Ectodermal cell (in vitro differentiated cells): ENCODE results near the gene RRBP1.

Source experiments
- H3K27ac ChIP-seq: 2 replicates; pipeline ENCODE4 v1.7.0; 2013; ENCODE audit warnings: mild to moderate bottlenecking, low read depth, low read length; ENCODE audit not compliant: insufficient read depth, poor library complexity, severe bottlenecking
- H3K27me3 ChIP-seq: 2 replicates; pipeline ENCODE4 v1.7.0; 2013; ENCODE audit warnings: mild to moderate bottlenecking, low read length; ENCODE audit not compliant: insufficient read depth, control insufficient read depth, poor library complexity, severe bottlenecking
- H3K36me3 ChIP-seq: one replicate; pipeline ENCODE4 v1.7.0; 2013; ENCODE audit warnings: low read length; ENCODE audit not compliant: control insufficient read depth, insufficient read depth
- H3K4me1 ChIP-seq: one replicate; pipeline ENCODE4 v1.7.0; 2013; ENCODE audit warnings: low read length; ENCODE audit not compliant: control insufficient read depth, insufficient read depth
- H3K4me3 ChIP-seq: 2 replicates; pipeline ENCODE4 v1.7.0; 2013; ENCODE audit warnings: low read depth, low read length, control low read depth; ENCODE audit not compliant: insufficient read depth
- H3K9me3 ChIP-seq: 2 replicates; pipeline ENCODE4 v1.7.0; 2013; ENCODE audit warnings: mild to moderate bottlenecking, low read length, moderate library complexity; ENCODE audit not compliant: control insufficient read depth
- WGBS, 2 experiments: methylation state at CpG; one replicate each; pipeline ENCODE4 v1.1.7; 2013; ENCODE audit warnings: missing lambda C conversion rate in 2 of 2; 5-methylcytosine and 5-hydroxymethylcytosine counted together

The RRBP1 gene

DNA sequence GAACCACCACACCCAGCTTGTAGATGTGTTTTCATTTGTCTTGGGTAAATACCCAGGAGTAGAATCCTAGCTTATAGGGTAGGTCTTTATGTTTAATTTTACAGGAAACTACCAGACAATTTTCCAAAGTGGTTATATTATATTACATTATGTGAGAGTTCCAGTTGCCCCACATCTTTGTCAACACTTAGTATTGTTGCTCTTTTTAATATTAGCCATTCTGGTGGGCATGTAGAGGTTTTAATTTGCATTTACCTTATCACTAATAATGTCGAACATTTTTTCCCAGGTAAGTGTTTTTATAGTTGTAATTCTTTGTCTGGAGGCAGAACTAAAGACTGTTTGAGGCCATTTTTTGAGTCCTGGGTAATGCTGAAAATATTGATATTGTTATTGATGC, 14.2 kb upstream of the RRBP1 start:
- Histone ChIP-seq H3K36me3 (no peaks in the 10 kb centered on the region), H3K27me3 (no peaks in the 10 kb centered on the region)
- WGBS, 2 experiments, result 86 to 88% methylated on average over 1 of the region's 1 CpG

DNA sequence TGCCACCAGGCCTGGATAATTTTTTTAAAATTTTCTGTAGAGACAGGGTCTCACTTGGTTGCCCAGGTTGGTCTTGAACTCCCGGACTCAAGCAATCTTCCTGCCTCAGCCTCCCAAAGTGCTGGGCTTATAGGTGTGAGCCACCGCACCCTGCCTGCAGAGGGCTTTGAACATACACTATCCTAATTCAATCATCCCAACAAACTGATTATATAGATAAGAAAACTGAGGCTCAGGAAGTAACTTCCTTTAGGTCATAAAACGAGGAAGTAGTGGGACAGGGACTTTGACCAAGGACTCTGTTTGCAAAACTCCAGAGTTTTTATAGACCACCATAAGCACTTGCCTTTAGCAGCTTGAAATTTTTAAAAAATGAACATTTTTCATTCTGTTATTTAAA, 12.7 kb upstream of the RRBP1 start:
- Histone ChIP-seq H3K9me3 (no peaks in the 10 kb centered on the region), H3K36me3 (no peaks in the 10 kb centered on the region), H3K27ac (no peak overlapping the region), H3K4me3 (no peak overlapping the region), H3K27me3 (no peaks in the 10 kb centered on the region), H3K4me1 (no peaks in the 10 kb centered on the region)
- WGBS, 2 experiments, result 92 to 95% methylated on average over 3 of the region's 3 CpGs

More for the DNA sequence above, 14.2 kb upstream of the RRBP1 start:
- Histone ChIP-seq H3K27ac (no peak overlapping the region), H3K9me3 (no peaks in the 10 kb centered on the region), H3K4me1 (no peaks in the 10 kb centered on the region), H3K4me3 (no peak overlapping the region)

DNA sequence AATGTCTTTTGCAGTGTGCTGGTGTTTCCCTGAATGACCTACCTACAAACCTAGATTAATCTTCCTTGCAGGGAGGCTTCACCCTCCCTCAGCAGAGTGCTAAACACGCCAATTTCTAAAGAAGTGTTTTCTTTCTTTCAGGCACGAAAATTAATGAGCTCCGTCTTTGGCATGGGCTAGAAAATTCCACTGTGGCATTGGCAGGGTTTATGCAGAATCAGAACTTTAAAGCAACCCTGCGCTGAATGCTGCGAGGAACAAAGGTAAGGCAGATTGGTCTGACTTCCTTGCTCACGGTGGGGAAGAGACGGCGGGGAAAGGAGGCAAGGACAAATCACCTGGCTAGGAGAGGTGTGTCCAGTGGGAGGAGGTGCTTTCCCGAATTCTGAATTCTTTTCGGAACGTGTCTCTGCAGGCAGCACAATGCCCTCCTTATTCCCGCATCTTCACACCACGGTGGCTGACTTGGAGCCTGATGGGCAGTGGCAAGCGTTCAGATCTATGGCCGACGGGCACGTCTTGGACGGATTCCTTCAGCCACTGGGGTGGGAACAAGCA, 11.5 kb upstream of the RRBP1 start:
- no peak overlapping the region for H3K27ac ChIP-seq
- no peaks in the 10 kb centered on the region for H3K27me3 ChIP-seq
- no peaks in the 10 kb centered on the region for H3K4me1 ChIP-seq
- H3K36me3 ChIP-seq, result no peaks in the 10 kb centered on the region
- H3K9me3 ChIP-seq, result no peaks in the 10 kb centered on the region
- no peak overlapping the region for H3K4me3 ChIP-seq
- 79 to 83% methylated on average over 18 of the region's 18 CpGs for WGBS, 2 experiments

GRCh38 chr20:17691758-17692157, 9.7 kb upstream of the RRBP1 start:
- no peaks in the 10 kb centered on the region for H3K4me1 ChIP-seq

GRCh38 chr20:17690144-17690543, 8.1 kb upstream of the RRBP1 start:
- no peak overlapping the region for H3K4me3 ChIP-seq

More at GRCh38 chr20:17691758-17692157, 9.7 kb upstream of the RRBP1 start:
- Histone ChIP-seq H3K27ac (no peak overlapping the region), H3K27me3 (no peaks in the 10 kb centered on the region), H3K4me3 (no peak overlapping the region), H3K36me3 (no peaks in the 10 kb centered on the region), H3K9me3 (no peaks in the 10 kb centered on the region)
- 78 to 90% methylated on average over 1 of the region's 2 CpGs for WGBS, 2 experiments

DNA sequence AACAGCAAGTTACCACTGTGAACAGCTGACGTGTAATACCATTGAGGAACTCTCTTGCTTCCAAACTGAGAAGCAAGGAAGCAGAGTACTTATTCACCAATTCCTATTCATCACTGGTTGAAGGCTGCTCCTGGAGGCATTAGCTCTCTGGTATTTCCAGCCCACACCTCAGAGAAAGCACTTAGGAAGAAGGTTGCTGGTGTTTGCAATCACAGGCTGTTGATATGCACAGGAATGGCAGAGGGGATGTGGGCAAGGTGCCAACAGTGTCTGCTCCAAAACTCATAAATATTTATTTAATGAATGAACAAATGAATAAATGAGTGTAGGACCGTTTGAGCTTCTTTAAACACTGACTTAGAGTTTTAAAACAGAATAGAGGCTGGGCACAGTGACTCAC, 6.9 kb upstream of the RRBP1 start:
- no peak overlapping the region for H3K4me3 ChIP-seq
- H3K9me3 ChIP-seq, result no peaks in the 10 kb centered on the region
- H3K27ac ChIP-seq, result no peak overlapping the region
- no peaks in the 10 kb centered on the region for H3K4me1 ChIP-seq
- H3K27me3 ChIP-seq, result no peaks in the 10 kb centered on the region
- no peaks in the 10 kb centered on the region for H3K36me3 ChIP-seq
- 77 to 83% methylated on average over 2 of the region's 2 CpGs for WGBS, 2 experiments

More at GRCh38 chr20:17690144-17690543, 8.1 kb upstream of the RRBP1 start:
- no peaks in the 10 kb centered on the region for H3K27me3 ChIP-seq
- H3K9me3 ChIP-seq, result no peaks in the 10 kb centered on the region
- no peaks in the 10 kb centered on the region for H3K4me1 ChIP-seq
- H3K36me3 ChIP-seq, result no peaks in the 10 kb centered on the region
- 84 to 98% methylated on average over 1 to 2 of the region's 2 CpGs for WGBS, 2 experiments
- H3K27ac ChIP-seq, result no peak overlapping the region

- no peaks in the 10 kb centered on the region for H3K27me3 ChIP-seq
- no peak overlapping the region for H3K27ac ChIP-seq
- no peaks in the 10 kb centered on the region for H3K36me3 ChIP-seq
- 91% methylated on average over 3 of the region's 3 CpGs for WGBS, 2 experiments
- H3K9me3 ChIP-seq, result no peaks in the 10 kb centered on the region
- no peak overlapping the region for H3K4me3 ChIP-seq
- no peaks in the 10 kb centered on the region for H3K4me1 ChIP-seq
These were observed 5.8 kb upstream of the RRBP1 start for GRCh38 chr20:17687800-17688199.

GRCh38 chr20:17685168-17685567, 3.1 kb upstream of the RRBP1 start:
- no peak overlapping the region for H3K27ac ChIP-seq
- H3K36me3 ChIP-seq, result no peaks in the 10 kb centered on the region
- H3K27me3 ChIP-seq, result no peaks in the 10 kb centered on the region
- no peak overlapping the region for H3K4me3 ChIP-seq
- 89 to 93% methylated on average over 1 of the region's 1 CpG for WGBS, 2 experiments
- peaks cover 3% of the 10 kb centered on the region for H3K4me1 ChIP-seq
- no peaks in the 10 kb centered on the region for H3K9me3 ChIP-seq

GRCh38 chr20:17684077-17684888, 2.2 kb upstream of the RRBP1 start:
- 87 to 93% methylated on average over 13 of the region's 13 CpGs for WGBS, 2 experiments
- H3K9me3 ChIP-seq, result no peaks in the 10 kb centered on the region
- H3K27ac ChIP-seq, result no peak overlapping the region

GRCh38 chr20:17683218-17684076, 1.4 kb upstream of the RRBP1 start:
- no peak overlapping the region for H3K4me3 ChIP-seq
- H3K27ac ChIP-seq, result no peak overlapping the region
- H3K4me1 ChIP-seq, result peaks cover 11% of the 10 kb centered on the region
- H3K36me3 ChIP-seq, result no peaks in the 10 kb centered on the region
- H3K9me3 ChIP-seq, result no peaks in the 10 kb centered on the region
- 86 to 89% methylated on average over 10 of the region's 10 CpGs for WGBS, 2 experiments
- H3K27me3 ChIP-seq, result no peaks in the 10 kb centered on the region

More at GRCh38 chr20:17684077-17684888, 2.2 kb upstream of the RRBP1 start:
- no peak overlapping the region for H3K4me3 ChIP-seq
- peaks cover 11% of the 10 kb centered on the region for H3K4me1 ChIP-seq
- no peaks in the 10 kb centered on the region for H3K27me3 ChIP-seq
- H3K36me3 ChIP-seq, result no peaks in the 10 kb centered on the region
